ENCODE data around the gene ZNF536. TPM values are rescaled to one million over a fixed set of nuclear protein-coding genes. Genes with fewer than 3 reads are reported as not detected.
"Not testable (repeated sequence)": the region's sequence is repeated elsewhere in the genome, so short reads cannot be mapped to it uniquely, and the experiment has no call there.

ZNF536 gene
- total RNA-seq, 2 donors from 2014 or later, result not detected

DNA sequence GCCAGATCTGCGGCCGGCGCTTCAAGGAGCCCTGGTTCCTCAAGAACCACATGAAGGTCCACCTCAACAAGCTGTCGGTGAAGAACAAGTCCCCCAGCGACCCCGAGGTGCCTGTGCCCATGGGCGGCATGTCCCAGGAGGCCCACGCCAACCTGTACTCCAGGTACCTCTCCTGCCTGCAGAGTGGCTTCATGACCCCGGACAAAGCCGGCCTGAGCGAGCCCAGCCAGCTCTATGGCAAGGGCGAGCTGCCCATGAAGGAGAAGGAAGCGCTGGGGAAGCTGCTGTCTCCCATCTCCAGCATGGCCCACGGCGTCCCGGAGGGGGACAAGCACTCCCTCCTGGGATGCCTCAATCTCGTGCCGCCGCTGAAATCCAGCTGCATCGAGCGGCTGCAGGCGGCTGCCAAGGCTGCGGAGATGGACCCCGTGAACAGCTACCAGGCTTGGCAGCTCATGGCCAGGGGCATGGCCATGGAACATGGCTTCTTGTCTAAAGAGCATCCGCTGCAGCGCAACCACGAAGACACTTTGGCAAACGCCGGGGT is 72.6 kb downstream of the ZNF536 start:
- no peaks in the 10 kb centered on the region for H3K36me3 Mint-ChIP-seq (ENCODE audit: low read depth)
- peaks cover 25% of the 10 kb centered on the region for H3K27me3 Mint-ChIP-seq
- no peaks in the 10 kb centered on the region for H3K4me1 Mint-ChIP-seq
- H3K4me3 Mint-ChIP-seq, result no peak overlapping the region
- no peak overlapping the region for H3K27ac Mint-ChIP-seq
- peaks cover 4% of the 10 kb centered on the region for H3K9me3 Mint-ChIP-seq
- no peak for ATAC-seq (replicated peaks)

DNA sequence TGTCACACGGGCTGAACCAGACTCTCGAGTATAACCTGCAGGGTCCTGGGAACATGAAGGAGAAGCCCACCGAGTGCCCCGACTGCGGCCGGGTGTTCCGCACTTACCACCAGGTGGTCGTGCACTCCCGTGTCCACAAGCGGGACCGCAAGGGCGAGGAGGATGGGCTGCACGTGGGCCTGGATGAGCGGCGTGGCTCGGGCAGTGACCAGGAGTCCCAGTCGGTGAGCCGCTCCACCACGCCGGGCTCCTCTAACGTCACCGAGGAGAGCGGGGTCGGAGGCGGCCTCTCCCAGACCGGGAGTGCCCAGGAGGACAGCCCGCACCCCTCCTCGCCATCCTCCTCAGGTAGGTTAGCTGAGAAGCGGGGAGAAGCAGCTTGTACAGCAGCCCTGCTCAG is 73.2 kb downstream of the ZNF536 start:
- H3K4me1 Mint-ChIP-seq, result no peaks in the 10 kb centered on the region
- ATAC-seq (replicated peaks), result no peak

DNA sequence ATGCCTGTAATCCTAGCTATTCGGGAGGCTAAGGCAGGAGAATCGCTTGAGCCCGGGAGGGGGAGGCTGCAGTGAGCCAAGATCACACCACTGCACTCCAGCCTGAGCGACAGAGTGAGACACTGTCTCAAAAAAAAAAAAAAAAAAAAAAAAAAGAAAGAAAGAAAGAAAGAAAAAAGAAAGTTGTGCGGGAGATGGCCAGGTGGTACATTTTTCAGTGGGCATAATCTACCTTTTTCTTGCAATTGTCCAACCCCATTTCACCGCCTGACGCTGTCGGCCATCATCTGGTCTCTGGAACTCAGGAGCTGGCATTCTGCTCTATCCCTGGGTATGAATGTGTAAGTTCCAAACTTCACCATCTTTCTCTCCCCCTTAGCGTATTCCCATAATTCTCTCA is 73.9 kb downstream of the ZNF536 start:
- H3K27me3 Mint-ChIP-seq, result peaks cover 20% of the 10 kb centered on the region
- not testable (repeated sequence) for ATAC-seq (replicated peaks); H3K4me3 Mint-ChIP-seq; H3K4me1 Mint-ChIP-seq; H3K36me3 Mint-ChIP-seq (ENCODE audit: low read depth); H3K27ac Mint-ChIP-seq; H3K9me3 Mint-ChIP-seq

More for the DNA sequence above, 73.2 kb downstream of the ZNF536 start:
- no peak overlapping the region for H3K4me3 Mint-ChIP-seq
- H3K27ac Mint-ChIP-seq, result no peak overlapping the region
- no peaks in the 10 kb centered on the region for H3K36me3 Mint-ChIP-seq (ENCODE audit: low read depth)
- H3K9me3 Mint-ChIP-seq, result peaks cover 3% of the 10 kb centered on the region
- peaks cover 24% of the 10 kb centered on the region for H3K27me3 Mint-ChIP-seq

DNA sequence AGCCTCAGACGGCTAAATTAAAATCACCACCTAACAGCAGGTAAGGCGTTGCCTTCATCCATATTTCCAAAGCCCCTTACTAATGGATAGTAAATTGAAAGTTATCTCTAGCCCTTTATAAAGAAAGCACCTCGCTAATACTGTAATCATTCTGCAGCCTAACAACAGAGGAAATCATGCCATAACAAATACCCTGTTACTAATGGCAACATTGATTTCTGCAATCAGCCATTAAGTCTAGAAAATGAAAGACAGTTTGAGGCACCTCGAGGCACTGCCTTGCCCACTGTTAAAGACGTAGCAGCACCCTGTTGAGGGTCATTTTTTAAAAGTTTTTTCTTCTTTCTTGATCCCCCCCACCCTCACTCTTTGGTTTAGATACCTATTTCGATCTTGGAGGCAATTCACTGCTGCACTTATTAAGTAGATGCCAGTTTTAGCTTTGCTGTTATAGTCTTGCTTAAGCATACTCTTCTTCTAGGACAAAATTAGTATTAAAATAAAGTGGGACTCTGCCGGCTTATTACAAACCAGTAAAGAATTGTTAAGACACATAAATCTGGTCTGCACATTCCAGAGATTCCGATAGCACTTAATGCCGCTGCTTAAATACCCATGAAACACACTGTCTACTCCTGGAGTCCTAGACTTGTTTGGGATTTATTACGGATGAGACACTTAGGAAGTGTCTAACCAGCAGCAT is 74.8 kb downstream of the ZNF536 start:
- Mint-ChIP-seq H3K4me3 (no peak overlapping the region), H3K4me1 (no peaks in the 10 kb centered on the region), H3K27ac (no peak overlapping the region), H3K9me3 (no peaks in the 10 kb centered on the region), H3K27me3 (peaks cover 20% of the 10 kb centered on the region), H3K36me3 (ENCODE audit: low read depth) (no peaks in the 10 kb centered on the region)
- ATAC-seq (replicated peaks), result no peak

DNA sequence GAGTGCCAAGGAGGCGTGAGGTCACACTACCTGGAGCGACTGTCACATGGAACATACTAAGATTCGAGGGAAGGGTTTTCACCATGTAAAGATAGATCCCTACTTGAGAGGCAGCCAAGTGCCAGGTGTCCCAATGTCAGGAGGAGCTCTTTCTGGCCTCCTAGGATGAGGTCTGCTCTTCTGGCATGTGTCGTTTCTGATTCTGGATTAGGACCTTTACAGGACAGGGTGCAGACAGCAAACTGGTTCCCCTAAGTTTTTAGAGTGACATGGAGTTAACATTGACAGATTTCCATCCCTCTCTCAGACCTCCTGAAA is 75.3 kb downstream of the ZNF536 start:
- no peaks in the 10 kb centered on the region for H3K4me1 Mint-ChIP-seq
- peaks cover 20% of the 10 kb centered on the region for H3K27me3 Mint-ChIP-seq
- no peaks in the 10 kb centered on the region for H3K36me3 Mint-ChIP-seq (ENCODE audit: low read depth)
- no peak for ATAC-seq (replicated peaks)
- H3K27ac Mint-ChIP-seq, result no peak overlapping the region
- H3K9me3 Mint-ChIP-seq, result no peaks in the 10 kb centered on the region
- no peak overlapping the region for H3K4me3 Mint-ChIP-seq

DNA sequence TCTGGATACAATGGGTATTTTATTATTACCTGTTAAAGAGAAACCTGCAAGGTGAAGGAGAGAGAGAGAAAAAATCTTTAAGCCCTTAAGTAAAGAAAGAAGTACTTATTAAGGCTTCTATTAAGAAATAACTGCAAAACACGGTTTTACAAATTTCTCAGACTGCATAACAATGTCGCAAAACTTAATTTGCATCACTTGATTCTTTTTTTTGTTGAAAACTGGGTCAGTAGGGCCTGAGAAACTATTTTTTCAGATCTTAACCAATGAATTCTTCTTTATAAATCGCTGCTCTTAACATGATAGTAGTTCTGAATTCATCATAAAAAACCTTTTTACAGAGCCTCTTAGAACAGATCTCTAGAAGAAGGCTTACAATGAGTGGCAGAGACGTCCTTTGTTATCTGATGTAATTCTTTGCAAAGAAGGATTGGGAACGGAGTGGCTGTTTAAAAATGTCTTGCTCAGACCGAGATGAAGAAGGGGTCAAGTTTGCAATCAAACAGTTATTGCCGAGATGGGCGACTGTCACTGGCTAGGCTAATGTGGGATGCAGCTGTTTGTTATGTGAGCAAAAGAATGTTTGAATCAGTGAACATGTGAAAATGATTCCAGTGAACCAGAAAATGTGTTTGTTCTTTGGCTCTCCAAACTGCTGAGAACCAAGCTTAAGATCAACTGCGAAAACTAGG is 76.3 kb downstream of the ZNF536 start:
- no peaks in the 10 kb centered on the region for H3K9me3 Mint-ChIP-seq
- H3K27me3 Mint-ChIP-seq, result peaks cover 20% of the 10 kb centered on the region
- H3K4me3 Mint-ChIP-seq, result no peak overlapping the region
- H3K36me3 Mint-ChIP-seq (ENCODE audit: low read depth), result no peaks in the 10 kb centered on the region
- H3K27ac Mint-ChIP-seq, result no peak overlapping the region
- no peak for ATAC-seq (replicated peaks)
- H3K4me1 Mint-ChIP-seq, result no peaks in the 10 kb centered on the region

DNA sequence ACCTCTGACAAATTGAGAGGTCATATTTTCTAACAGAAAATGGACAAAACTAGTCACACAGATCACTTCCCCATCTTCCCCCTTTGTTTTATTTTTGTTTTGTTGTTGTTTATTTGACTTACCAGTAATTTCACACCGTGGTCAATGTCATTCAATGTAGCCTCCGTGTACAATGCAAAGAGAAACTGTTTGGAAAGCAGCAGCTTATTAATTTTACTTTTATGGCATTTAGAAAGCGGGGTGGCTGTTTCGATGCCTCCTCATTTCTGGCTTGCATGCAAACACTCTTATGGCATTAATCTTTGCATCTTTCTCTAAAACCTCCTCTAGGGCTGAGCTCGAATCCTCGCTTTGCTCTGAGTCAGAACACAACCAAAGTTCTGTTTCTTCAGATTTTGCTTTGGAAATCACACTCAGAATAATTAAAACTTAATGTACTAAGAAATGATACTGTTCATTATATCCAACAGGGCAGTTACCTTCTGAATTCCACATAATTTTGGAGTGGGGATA is 77.0 kb downstream of the ZNF536 start:
- H3K27me3 Mint-ChIP-seq, result peaks cover 20% of the 10 kb centered on the region
- H3K4me1 Mint-ChIP-seq, result no peaks in the 10 kb centered on the region
- no peak overlapping the region for H3K27ac Mint-ChIP-seq
- H3K36me3 Mint-ChIP-seq (ENCODE audit: low read depth), result no peaks in the 10 kb centered on the region
- ATAC-seq (replicated peaks), result no peak
- H3K4me3 Mint-ChIP-seq, result no peak overlapping the region
- no peaks in the 10 kb centered on the region for H3K9me3 Mint-ChIP-seq

DNA sequence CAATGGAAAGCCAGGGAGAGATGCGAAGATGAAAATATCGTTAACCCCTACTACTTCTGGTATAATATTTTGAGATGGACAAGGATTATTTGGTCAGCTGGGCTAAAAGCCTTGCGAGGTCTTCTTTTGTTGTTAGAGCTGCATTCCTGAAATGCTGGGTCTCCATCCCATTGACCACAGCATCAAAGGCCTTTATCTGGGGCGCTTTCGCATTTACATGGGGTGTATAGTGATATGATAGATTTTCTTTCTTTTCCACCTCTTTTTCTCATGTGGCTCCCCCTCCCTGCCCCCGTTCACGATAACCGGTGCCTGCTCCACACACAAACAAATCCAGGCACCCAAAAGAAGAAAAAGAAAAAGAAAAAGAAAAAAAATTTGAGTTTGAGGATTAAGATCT is 77.5 kb downstream of the ZNF536 start:
- Mint-ChIP-seq H3K27ac (no peak overlapping the region), H3K4me1 (no peaks in the 10 kb centered on the region)
- ATAC-seq (replicated peaks), result no peak

DNA sequence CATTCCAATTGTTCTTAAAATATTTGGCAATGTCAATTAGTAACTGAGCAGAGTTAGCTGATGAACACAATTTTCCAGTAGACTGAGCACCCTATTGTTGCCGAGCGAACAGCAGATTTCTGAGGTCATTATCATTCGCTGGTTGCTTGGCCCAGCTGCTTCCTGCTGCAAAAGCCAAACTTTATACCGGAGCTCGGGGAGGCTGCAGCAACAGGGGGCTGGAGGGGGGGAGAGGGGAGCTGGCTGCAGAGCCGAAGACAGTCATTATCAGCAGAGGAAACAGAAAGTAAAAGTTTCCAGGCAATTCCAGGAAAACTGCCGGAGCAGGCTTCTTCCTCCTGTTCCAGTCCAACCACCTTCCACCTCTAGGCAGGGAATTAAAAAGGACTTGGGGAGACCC is 77.9 kb downstream of the ZNF536 start:
- H3K9me3 Mint-ChIP-seq, result no peaks in the 10 kb centered on the region
- H3K36me3 Mint-ChIP-seq (ENCODE audit: low read depth), result no peaks in the 10 kb centered on the region
- ATAC-seq (replicated peaks), result no peak
- no peak overlapping the region for H3K4me3 Mint-ChIP-seq
- no peaks in the 10 kb centered on the region for H3K4me1 Mint-ChIP-seq
- peaks cover 20% of the 10 kb centered on the region for H3K27me3 Mint-ChIP-seq
- H3K27ac Mint-ChIP-seq, result no peak overlapping the region

More for the DNA sequence above, 77.5 kb downstream of the ZNF536 start:
- H3K9me3 Mint-ChIP-seq, result no peaks in the 10 kb centered on the region
- H3K27me3 Mint-ChIP-seq, result peaks cover 20% of the 10 kb centered on the region
- H3K36me3 Mint-ChIP-seq (ENCODE audit: low read depth), result no peaks in the 10 kb centered on the region
- no peak overlapping the region for H3K4me3 Mint-ChIP-seq

DNA sequence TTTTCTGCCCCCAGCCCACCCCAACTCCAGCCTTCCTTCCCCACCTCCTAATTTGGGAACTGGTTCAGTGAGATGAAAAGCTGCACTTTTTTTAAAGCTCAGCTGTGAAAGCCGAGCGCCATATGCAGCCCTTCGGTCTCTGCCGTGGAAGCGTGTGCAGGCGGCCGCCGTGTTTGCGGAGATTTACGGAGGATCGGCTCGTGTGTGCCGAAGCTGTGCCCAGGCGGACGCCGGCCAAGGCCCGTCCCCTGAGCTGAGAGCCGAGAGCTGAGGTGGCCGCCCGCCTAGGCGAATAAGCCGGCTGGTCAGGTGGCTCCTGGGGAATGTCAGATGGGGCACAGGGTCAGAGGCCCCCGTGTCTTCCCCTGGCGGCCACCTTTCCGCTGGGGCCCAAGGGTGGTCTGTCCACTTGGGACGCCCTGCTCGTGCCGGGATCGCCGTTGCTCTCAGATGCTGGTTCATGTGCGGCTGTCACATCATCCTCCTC is 78.7 kb downstream of the ZNF536 start:
- no peaks in the 10 kb centered on the region for H3K4me1 Mint-ChIP-seq
- H3K36me3 Mint-ChIP-seq (ENCODE audit: low read depth), result no peaks in the 10 kb centered on the region
- H3K27ac Mint-ChIP-seq, result no peak overlapping the region
- peaks cover 20% of the 10 kb centered on the region for H3K27me3 Mint-ChIP-seq
- no peak for ATAC-seq (replicated peaks)
- no peak overlapping the region for H3K4me3 Mint-ChIP-seq
- no peaks in the 10 kb centered on the region for H3K9me3 Mint-ChIP-seq

DNA sequence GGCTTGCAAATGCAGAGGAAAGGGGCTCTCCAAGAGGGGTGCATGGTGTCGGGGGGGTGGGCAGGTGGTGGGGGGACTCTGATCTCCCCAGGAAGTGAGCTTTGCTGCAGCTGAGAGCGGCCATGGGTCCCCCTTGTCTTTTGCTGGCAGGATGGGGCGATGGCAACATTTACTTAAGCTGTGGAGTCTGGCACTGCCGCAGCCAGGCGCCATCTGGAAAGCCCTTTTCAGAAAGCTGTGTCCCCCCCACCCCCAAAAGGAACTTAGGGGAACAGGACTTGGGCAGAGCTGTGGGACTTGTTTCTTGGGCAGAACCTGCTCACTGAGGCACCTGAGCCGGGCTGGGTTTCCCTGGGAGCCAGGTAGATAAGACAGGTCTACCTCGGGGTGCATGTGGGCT is 80.7 kb downstream of the ZNF536 start:
- Mint-ChIP-seq H3K27ac (no peak overlapping the region), H3K4me1 (no peaks in the 10 kb centered on the region), H3K27me3 (peaks cover 13% of the 10 kb centered on the region), H3K9me3 (no peaks in the 10 kb centered on the region), H3K36me3 (ENCODE audit: low read depth) (no peaks in the 10 kb centered on the region), H3K4me3 (no peak overlapping the region)
- no peak for ATAC-seq (replicated peaks)

DNA sequence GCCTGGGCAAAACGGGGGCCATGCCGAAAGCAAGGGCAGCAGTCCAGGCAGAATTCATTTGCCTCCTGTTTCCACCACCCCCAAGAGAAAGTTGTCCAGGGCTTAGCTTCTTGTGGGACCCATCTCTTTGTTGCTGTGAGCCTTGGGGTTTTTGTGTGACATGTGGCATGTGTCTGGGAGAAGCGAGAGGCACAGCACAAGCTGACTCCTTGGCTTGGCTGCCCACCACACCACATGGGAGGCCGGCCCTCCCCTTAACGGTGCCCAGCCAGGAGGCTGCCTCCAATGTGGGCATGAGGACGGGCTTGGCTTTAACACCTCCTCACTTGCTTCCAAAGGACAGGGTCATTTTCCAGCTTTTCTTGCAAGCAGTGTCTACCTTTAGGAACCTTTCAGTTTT is 81.6 kb downstream of the ZNF536 start:
- Mint-ChIP-seq H3K9me3 (no peaks in the 10 kb centered on the region), H3K27me3 (peaks cover 7% of the 10 kb centered on the region), H3K4me1 (no peaks in the 10 kb centered on the region), H3K36me3 (ENCODE audit: low read depth) (no peaks in the 10 kb centered on the region), H3K27ac (no peak overlapping the region), H3K4me3 (no peak overlapping the region)
- no peak for ATAC-seq (replicated peaks)

DNA sequence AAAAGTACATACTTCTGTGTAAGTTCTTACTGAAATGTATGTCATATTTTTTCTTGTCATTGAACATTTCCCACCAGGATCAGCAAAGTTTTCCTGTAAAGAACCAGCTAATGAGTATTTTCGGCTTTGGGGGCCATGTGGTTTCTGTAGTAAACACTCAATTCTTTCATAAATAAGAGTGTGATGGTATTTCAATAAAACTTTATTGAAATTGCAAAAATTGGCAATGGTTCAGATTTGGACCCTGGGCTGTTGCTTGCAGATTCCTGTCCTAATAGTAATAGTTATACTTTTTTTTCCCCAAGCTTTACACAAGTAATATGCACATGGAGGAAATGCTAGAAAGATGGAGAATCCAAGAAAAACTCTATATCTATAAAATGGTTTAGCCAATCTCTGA is 83.7 kb downstream of the ZNF536 start:
- no peaks in the 10 kb centered on the region for H3K9me3 Mint-ChIP-seq
- H3K4me3 Mint-ChIP-seq, result no peak overlapping the region
- H3K36me3 Mint-ChIP-seq (ENCODE audit: low read depth), result no peaks in the 10 kb centered on the region
- H3K27ac Mint-ChIP-seq, result no peak overlapping the region
- no peak for ATAC-seq (replicated peaks)
- no peaks in the 10 kb centered on the region for H3K27me3 Mint-ChIP-seq
- H3K4me1 Mint-ChIP-seq, result no peaks in the 10 kb centered on the region

DNA sequence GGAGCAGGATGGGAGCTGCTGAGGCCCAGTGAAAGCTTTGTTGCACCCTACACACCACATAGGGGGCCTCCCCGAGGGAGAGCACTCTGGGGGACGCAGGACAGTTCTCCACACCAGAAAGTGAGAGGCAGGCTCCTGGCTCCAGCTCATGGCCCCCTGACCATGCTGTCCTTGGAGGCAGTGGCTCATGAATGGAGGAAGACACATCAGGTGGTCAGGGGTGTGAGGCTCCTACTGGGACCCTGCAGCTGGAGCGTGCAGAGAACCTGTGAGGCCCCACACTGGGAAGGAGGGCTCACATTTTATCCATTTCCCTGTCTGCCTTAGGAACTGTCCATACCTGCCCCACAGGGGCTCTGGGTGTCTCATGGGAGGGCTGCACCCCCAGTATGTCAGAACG is 85.3 kb downstream of the ZNF536 start:
- Mint-ChIP-seq H3K36me3 (ENCODE audit: low read depth) (no peaks in the 10 kb centered on the region), H3K4me3 (no peak overlapping the region), H3K27ac (no peak overlapping the region), H3K4me1 (no peaks in the 10 kb centered on the region), H3K27me3 (no peaks in the 10 kb centered on the region), H3K9me3 (no peaks in the 10 kb centered on the region)
- no peak for ATAC-seq (replicated peaks)

DNA sequence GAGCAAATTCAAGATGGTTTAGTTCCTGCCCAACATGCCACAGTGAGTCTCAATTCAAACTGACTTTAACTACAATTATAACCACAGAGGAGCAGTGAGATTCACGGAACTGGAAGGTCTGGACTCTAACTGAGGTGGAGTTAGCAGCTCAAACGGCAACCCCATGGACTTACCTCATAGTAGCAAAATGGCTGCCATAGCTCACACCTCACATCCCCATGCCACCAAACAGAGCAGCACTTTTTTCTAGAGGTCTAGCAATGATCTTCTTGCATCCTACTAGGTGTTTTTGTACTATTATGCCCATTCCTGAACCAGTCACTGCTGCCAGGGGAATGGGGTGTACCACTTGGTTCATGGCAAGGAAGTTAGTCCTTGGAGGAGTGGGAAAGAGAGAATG is 87.7 kb downstream of the ZNF536 start:
- Mint-ChIP-seq H3K4me3 (no peak overlapping the region), H3K4me1 (no peaks in the 10 kb centered on the region), H3K27ac (no peak overlapping the region), H3K36me3 (ENCODE audit: low read depth) (no peaks in the 10 kb centered on the region), H3K9me3 (no peaks in the 10 kb centered on the region), H3K27me3 (no peaks in the 10 kb centered on the region)
- no peak for ATAC-seq (replicated peaks)
